Ovary (tissue), 3 donors: ENCODE data around the gene NNT.
"Not testable (repeated sequence)": the region's sequence is repeated elsewhere in the genome, so short reads cannot be mapped to it uniquely, and the experiment has no call there.

Source experiments
- CTCF ChIP-seq, 3 donors: fragments of 450-650 bp in 2 of 3; fragments of 200-600 bp in 1 of 3; IDR thresholded peaks; one replicate each; pipeline versions ENCODE4 v1.5.1 to v1.8.0; 2016 to 2022; ENCODE audit warnings: antibody characterized with exemption in 3 of 3, mild to moderate bottlenecking in 1 of 3
- POLR2A ChIP-seq: fragments of 450-650 bp; IDR thresholded peaks from one replicate; pipeline ENCODE4 v1.6.1; 2017; ENCODE audit warnings: antibody characterized with exemption, mild to moderate bottlenecking, moderate library complexity
- donor health status: DM: no; HTN: no; CAD: no.

- TF ChIP-seq POLR2A; CTCF (IDR thresholded peaks at IDR 0.05): not testable (repeated sequence)
These were observed 93.5 kb downstream of the NNT start for GRCh38 chr5:43696444-43696843.
